Mononuclear cell (primary cell): ENCODE results near the gene HDAC4. TPM values are rescaled to one million over a fixed set of nuclear protein-coding genes. Genes with fewer than 3 reads are reported as not detected.

ENCODE experiments used
- H3K27me3 ChIP-seq: 2 replicates; pipeline ENCODE4 v1.6.0; 2011; ENCODE audit warnings: low read length, control low read depth; ENCODE audit not compliant: insufficient read depth
- H3K4me1 ChIP-seq: 2 replicates; pipeline ENCODE4 v1.5.1; 2011; ENCODE audit warnings: mild to moderate bottlenecking, low read length, control low read depth; ENCODE audit not compliant: insufficient read depth
- H3K4me3 ChIP-seq: 2 replicates; pipeline ENCODE4 v1.5.1; 2011; ENCODE audit warnings: mild to moderate bottlenecking, low read length, moderate library complexity
- H3K9me3 ChIP-seq: 2 replicates; pipeline ENCODE4 v1.5.1; 2011; ENCODE audit warnings: low read depth, mild to moderate bottlenecking, control low read depth, low read length
- total RNA-seq: library from RNA; depleted of rRNA; stranded (reverse); fragments of >200 nt; gene quantifications from one replicate; pipeline ENCODE4 v1.2.3, GENCODE V29; 2012

Gene HDAC4
- total RNA-seq, 1 donor, result 27.7 TPM

DNA sequence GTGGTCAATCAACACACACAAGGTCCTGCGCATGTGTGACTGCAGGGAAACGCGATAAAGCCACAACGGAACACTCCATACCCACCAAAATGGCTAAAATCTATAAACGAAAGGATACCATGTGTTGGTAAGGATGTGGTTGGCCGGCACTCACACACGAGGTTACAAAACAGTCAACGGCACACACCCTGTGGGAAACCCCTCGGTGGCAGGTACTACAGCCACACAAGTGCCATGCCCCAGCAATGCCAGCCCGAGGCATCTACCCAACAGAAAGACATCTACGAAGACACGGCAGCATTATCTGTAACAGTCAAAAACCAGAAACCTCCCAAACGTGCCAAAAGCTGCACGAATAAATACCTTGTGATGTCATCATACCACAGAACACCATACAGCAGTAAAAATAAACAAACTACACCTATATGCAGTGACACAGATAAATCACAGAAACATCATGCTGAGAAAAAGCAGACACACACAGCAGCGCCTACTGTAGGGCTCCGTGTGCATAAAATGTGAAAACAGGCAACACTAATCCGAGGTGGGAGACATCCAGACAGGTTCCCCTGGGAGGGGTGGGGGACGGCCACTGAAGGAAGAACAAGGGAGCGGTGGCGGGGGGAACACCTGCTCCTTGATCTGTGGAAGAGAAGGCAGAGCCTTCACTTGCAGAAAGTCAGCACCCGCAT lies 36.7 kb downstream of the HDAC4 start:
- H3K4me3 ChIP-seq, result no peak overlapping the region

GRCh38 chr2:239362507-239362906 lies 38.3 kb downstream of the HDAC4 start:
- Histone ChIP-seq H3K27me3 (no peaks in the 10 kb centered on the region), H3K4me3 (no peak overlapping the region), H3K9me3 (no peaks in the 10 kb centered on the region), H3K4me1 (no peaks in the 10 kb centered on the region)

More for the DNA sequence above, 36.7 kb downstream of the HDAC4 start:
- Histone ChIP-seq H3K9me3 (no peaks in the 10 kb centered on the region), H3K27me3 (no peaks in the 10 kb centered on the region), H3K4me1 (peaks cover 2% of the 10 kb centered on the region)

DNA sequence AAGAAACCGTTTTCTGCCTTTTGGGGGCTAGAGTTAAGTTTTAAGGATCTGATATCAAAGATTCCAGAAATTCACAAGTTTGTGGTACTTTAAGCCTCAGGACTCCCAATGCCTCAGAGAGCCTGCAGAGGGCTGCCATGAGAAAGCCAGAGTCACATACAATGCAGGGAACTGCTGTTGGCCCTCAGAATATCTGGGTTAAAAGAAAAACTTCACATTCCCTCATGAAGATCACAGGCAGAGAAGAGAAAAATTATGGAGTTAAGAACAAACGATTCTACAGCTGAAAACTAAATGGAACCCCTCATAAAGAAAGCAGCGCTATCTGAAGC lies 39.5 kb downstream of the HDAC4 start:
- Histone ChIP-seq H3K4me3 (no peak overlapping the region), H3K9me3 (no peaks in the 10 kb centered on the region), H3K27me3 (no peaks in the 10 kb centered on the region), H3K4me1 (no peaks in the 10 kb centered on the region)

DNA sequence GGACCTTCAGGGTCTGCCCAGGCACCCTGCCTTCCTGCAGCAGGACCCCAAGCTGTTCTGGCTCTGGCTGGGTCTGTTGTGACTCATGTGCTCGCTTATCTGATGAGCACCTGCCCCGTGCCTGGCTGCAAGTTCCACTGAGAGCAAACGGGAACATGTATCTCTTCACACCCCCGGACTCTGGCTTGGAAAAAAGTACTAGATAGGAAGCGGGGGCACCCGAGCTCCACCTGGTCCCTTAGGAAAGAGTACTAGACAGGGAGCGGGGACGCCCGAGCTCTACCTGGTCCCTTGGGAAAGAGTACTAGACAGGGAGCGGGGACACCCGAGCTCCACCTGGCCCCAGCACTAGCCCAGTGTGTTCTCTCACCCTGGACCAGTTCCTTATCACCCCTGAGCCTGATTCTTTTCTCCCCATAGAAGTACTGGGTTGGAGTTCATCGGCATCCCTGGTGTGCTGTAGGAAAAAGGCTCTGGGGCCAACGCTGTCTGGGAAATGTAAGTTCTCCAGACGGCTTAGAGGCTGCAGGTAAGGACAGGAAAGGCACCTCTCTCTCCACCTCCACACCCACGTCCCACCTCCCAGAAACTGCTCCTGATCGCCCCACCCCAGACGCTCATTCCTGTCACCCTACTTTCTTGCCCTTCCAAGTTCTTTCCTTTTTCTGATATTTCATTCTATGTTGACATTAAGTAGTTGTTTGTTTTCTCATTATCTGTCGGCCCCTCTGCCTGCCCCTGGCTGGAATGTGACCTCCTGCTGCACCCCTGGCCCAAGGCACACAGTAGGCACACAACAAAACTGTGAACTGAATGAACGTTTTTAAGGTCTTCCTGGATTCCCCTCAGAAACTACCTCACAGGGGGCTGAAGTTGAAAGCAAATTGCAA lies 40.2 kb downstream of the HDAC4 start:
- H3K27me3 ChIP-seq, result no peaks in the 10 kb centered on the region
- no peaks in the 10 kb centered on the region for H3K4me1 ChIP-seq
- H3K4me3 ChIP-seq, result no peak overlapping the region
- H3K9me3 ChIP-seq, result no peaks in the 10 kb centered on the region

- H3K9me3 ChIP-seq, result no peaks in the 10 kb centered on the region
- no peaks in the 10 kb centered on the region for H3K27me3 ChIP-seq
- H3K4me3 ChIP-seq, result no peak overlapping the region
- no peaks in the 10 kb centered on the region for H3K4me1 ChIP-seq
Observed at GRCh38 chr2:239360008-239360407, 40.8 kb downstream of the HDAC4 start.

GRCh38 chr2:239359196-239359912 lies 41.5 kb downstream of the HDAC4 start:
- no peaks in the 10 kb centered on the region for H3K4me1 ChIP-seq
- no peaks in the 10 kb centered on the region for H3K27me3 ChIP-seq
- no peak overlapping the region for H3K4me3 ChIP-seq
- H3K9me3 ChIP-seq, result no peaks in the 10 kb centered on the region

- Histone ChIP-seq H3K4me3 (no peak overlapping the region), H3K27me3 (no peaks in the 10 kb centered on the region), H3K9me3 (no peaks in the 10 kb centered on the region), H3K4me1 (no peaks in the 10 kb centered on the region)
Observed at GRCh38 chr2:239358062-239358754, 42.6 kb downstream of the HDAC4 start.

- H3K27me3 ChIP-seq, result no peaks in the 10 kb centered on the region
- H3K4me1 ChIP-seq, result no peaks in the 10 kb centered on the region
- no peak overlapping the region for H3K4me3 ChIP-seq
- no peaks in the 10 kb centered on the region for H3K9me3 ChIP-seq
Observed at GRCh38 chr2:239355724-239356123, 45.1 kb downstream of the HDAC4 start.

GRCh38 chr2:239355139-239355538 lies 45.7 kb downstream of the HDAC4 start:
- H3K4me1 ChIP-seq, result no peaks in the 10 kb centered on the region
- no peak overlapping the region for H3K4me3 ChIP-seq
- no peaks in the 10 kb centered on the region for H3K27me3 ChIP-seq
- H3K9me3 ChIP-seq, result no peaks in the 10 kb centered on the region

DNA sequence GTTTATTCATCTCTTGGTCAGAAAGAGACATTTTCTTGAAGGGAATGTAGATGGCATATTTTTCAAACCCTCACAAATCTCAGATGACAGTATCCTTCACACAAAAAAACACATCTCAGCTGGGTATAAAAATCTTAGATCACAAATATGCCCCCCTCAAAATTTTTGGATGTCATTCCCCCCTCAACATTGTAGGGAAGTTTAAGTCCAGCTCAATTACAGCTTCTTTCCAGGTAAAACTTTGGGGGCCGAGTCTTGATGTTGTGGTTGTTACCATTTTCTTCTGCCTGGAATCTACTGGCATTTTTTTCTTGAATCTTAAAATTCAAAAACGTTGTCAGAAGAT lies 46.1 kb downstream of the HDAC4 start:
- no peak overlapping the region for H3K4me3 ChIP-seq
- H3K4me1 ChIP-seq, result no peaks in the 10 kb centered on the region
- H3K27me3 ChIP-seq, result no peaks in the 10 kb centered on the region
- H3K9me3 ChIP-seq, result no peaks in the 10 kb centered on the region

DNA sequence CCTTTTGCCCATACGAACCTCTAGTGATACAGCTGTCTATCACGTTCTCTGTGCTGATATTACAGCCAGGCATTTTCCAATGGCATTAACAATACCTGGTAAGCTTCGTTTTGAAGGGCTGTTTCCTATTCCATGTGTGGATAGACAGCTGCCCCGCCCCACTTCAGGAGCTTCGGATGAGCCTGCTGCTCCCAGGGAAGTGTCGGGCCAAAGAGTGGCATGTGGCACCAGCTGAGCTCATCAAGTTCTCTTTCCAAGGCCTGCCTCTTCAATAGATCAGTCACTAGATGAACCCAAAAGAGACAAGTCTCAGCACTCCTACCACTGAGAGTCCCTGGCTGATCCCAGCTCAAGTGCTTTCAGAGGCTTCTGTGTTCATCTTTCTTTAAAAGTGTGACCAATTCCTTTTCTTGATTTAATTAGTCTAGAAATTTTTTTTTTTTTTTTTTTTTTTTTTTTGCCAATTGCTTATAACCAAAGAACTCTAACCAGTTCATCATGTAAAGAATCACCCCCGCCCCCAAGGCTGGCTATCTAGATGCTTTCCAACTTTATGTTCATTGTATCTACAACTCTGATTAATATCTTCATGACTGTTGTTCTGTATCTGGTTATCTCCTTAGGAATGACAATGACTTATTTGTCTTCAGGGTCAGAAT lies 46.6 kb downstream of the HDAC4 start:
- H3K9me3 ChIP-seq, result no peaks in the 10 kb centered on the region
- no peak overlapping the region for H3K4me3 ChIP-seq
- no peaks in the 10 kb centered on the region for H3K4me1 ChIP-seq
- no peaks in the 10 kb centered on the region for H3K27me3 ChIP-seq

DNA sequence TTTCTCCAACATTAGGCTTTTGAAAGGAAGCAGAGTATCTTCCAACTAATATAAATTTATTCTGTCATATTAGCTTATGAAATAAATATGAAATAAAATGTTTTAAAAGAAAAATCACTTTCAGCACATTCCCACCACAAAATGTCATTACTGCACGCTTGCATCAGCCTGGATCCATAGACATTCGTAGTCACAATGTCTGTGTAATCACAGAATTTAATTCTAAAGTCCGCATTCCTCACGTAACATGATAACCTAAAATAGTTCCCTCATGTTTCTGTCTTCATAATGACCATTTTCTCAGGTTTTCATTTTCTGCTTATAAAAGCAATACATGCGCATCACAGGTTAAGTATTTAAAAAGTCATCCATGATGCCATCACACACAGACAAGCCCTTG lies 47.1 kb downstream of the HDAC4 start:
- Histone ChIP-seq H3K27me3 (no peaks in the 10 kb centered on the region), H3K9me3 (no peaks in the 10 kb centered on the region), H3K4me3 (no peak overlapping the region), H3K4me1 (no peaks in the 10 kb centered on the region)

GRCh38 chr2:239351687-239352086 lies 49.1 kb downstream of the HDAC4 start:
- H3K9me3 ChIP-seq, result no peaks in the 10 kb centered on the region
- H3K4me1 ChIP-seq, result no peaks in the 10 kb centered on the region

DNA sequence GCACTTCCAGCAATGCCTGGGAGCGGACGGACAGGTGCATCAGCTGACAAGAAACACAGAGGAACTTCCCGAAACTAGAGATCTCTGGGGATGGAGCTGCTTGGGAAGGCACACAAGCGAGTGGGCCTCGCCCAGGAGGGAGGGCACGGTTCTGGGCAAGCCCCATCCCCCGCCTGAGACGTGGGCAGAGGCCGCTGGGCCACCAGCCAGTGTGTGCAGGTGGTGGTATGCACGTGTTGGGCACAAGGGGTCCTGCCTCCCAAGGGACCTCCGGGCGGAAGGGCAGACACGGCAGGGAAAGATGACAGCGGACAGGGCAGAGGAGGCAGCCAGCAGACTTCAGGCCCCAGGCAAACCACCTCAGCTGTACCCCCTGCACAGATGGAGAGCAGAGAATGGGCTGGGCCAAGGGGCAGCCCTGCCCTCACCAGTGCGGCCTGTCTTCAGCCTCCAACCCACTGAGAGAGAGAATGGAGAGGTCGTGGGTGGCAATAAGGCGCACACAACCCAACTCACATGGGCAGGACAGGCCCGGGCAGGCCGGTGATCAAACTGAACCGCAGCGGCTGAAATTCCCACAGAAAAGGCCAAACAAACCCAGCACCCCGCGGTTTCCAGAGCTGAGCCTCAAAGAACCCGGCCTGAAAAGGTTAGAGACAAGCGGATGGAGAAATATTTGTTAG lies 51.2 kb downstream of the HDAC4 start:
- Histone ChIP-seq H3K9me3 (no peaks in the 10 kb centered on the region), H3K4me3 (no peak overlapping the region), H3K4me1 (no peaks in the 10 kb centered on the region), H3K27me3 (no peaks in the 10 kb centered on the region)

More at GRCh38 chr2:239351687-239352086, 49.1 kb downstream of the HDAC4 start:
- no peak overlapping the region for H3K4me3 ChIP-seq
- H3K27me3 ChIP-seq, result no peaks in the 10 kb centered on the region
